GM21447 (cell line): ENCODE results near the gene SP4.

Experiments
- ATAC-seq: cut with Tn5 transposase; IDR thresholded peaks from one replicate; pipeline ENCODE4 v1.9.1; 2021; ENCODE audit not compliant: unreplicated experiment

The SP4 gene

GRCh38 chr7:21443149-21443841 is 15.4 kb downstream of the SP4 start:
- no peak for ATAC-seq

GRCh38 chr7:21448974-21449373 is 21.1 kb downstream of the SP4 start:
- no peak for ATAC-seq

DNA sequence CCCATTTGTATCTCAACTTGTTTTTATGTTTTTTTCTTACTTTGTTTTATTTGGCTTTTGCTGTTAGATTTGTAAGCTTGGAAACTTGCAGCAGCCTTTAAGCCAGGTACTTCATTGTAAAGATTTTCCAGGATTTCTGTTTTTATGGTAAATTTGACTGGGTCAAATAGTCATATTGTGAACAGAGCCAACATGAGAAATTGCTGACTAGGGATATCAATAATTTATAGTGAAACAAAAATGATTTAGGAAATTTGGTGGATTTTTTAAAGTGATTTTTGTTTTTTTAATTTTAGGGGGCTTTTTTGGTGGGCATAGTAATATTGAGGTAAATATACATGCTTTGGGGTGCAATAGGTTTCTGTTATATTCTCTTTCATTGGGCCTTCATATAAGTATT is 22.2 kb downstream of the SP4 start:
- no peak for ATAC-seq

DNA sequence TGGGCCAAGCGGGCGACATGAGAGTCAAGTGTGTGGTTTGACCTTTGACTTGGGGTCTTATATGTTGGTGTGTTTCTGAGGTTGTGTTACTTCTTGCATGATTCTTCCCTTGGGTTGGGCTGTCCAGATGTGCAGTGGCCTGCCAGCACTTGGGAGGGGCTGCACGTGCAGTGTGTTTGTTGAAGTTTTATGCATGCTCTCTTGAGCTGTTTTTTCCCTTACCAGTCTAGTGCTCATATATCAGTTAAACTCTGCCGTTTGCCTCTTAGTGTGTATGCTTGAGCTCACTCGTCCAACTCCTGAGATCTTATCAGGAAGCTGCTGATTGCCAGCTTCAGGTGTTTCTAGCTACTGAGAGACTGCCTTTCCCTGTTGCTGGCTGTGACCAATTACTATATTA is 23.1 kb downstream of the SP4 start:
- no peak for ATAC-seq

GRCh38 chr7:21454182-21454581 is 26.3 kb downstream of the SP4 start:
- ATAC-seq: no peak

- no peak for ATAC-seq
These were observed 27.0 kb downstream of the SP4 start for GRCh38 chr7:21454906-21455305.

DNA sequence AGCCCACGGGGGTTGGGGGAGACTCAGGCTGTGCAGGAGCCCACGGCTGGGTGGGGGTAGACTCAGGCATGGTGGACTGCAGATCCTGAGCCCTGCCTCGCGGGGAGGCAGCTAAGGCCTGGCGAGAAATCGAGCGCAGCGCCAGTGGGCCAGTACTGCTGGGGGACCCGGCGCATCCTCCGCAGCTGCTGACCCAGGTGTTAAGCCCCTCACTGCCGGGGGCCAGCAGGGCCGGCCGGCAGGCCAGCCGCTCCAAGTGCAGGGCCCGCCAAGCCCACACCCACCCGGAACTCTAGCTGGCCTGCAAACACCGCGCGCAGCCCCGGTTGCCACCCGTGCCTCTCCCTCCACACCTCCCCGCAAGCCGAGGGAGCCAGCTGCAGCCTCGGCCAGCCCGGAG is 33.4 kb downstream of the SP4 start:
- ATAC-seq: no peak

DNA sequence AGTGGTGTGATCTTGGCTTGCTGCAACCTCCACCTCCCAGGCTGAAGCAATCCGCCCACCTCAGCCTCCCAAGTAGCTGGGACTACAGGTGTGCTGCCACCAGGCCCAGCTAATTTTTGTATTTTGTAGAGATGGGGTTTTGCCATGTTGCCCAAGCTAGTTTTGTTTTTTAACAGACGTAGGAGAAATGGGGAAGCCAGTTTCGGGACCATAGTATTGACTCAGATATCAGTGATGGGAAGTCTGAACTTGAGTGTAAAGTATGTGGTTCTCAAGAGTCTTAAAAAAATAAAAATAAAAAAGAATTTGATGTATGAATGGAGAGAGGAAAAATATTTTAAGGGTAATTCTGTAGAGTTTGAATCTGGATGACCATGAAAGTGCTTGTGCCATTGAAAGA is 34.2 kb downstream of the SP4 start:
- no peak for ATAC-seq

GRCh38 chr7:21463524-21463923 is 35.6 kb downstream of the SP4 start:
- ATAC-seq: no peak

DNA sequence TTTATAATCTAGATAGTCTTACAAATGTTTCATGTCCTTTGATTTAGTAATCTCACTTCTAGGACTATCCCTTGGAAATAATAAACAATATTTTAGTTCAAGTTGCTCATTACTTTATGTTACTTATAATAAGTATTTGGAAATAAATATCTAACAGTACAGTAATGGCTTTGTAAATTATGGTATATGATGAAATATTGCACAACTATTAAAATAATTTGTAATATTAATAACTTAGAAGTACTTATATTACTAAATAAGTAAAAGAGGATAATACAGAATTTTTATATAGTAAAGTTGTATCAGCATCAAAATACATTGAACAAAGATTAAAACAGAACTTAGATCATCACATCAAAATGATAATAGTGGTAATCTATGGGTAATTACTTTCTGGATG is 41.1 kb downstream of the SP4 start:
- no peak for ATAC-seq

DNA sequence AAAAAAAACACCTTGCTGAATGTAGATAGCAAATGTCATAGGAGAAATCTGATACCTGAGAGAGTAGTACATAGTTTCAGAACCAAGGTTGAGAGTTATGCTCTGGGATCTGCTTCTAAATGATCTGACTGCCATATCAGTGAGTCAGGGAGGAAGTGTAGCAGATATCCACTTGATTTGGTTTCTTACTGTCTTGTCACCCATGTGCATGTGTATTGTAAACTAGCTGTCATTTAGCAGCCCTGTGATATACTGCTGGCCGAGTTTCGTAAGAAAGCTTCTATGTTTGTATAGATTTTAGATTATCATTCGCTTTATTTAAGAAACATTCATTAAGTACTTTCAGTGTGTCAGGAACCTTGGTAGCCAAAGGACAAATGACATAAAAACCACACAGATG is 42.0 kb downstream of the SP4 start:
- no peak for ATAC-seq

- ATAC-seq: no peak
These were observed 44.1 kb downstream of the SP4 start for GRCh38 chr7:21472029-21472428.

GRCh38 chr7:21476429-21476828 is 48.5 kb downstream of the SP4 start:
- no peak for ATAC-seq

DNA sequence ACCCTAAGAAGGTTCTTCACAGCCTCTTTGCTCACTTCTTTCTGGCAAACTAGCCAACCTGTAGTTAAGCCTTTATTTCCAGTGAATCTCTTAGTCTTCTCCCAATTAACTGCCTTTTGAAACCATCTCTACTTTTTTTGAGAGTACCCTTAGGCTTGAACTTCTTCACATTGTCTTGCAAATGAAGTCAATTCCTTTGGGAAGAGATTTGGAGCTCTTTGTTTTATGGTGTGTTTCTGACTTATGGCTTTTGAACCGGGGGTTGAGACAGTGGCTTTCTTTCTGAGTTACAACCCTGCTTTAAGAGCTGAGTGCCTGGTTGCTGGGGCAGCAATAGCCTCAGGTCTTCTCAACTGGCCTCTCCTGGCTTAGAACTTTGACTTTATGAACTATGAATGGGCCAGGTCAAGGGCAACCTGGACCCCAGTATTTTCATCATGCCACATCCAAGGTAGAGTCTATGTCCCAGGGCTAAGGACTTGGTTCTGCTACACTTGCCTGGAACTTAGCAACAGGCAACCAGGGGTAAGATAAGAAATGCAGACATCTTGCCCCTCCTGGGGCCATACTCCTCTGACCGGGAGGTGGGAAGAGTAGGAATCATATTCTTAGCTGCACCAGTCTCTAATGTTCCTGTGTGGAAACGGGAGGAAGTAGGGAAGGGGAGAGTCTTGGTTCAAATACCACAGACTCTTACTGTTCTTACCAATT is 53.0 kb downstream of the SP4 start:
- no peak for ATAC-seq

DNA sequence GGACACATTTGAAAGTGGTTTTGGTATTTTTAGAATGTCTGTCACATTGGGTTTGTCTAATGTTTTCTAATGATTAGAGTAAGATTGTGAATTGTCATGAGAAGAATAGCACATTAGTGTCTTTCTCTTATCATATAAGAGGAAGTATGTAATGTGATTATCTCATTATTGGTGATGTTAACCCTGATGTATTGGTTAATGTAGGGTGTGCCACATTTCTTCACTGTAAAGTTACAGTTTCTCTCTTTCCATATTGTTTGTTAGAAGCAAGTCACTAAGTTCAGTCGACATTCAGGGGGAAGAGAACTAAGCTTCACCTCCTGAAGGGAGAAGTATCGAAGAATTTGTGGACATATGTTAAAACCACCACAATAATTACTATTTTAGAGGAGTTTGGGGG is 58.6 kb downstream of the SP4 start:
- ATAC-seq: no peak

DNA sequence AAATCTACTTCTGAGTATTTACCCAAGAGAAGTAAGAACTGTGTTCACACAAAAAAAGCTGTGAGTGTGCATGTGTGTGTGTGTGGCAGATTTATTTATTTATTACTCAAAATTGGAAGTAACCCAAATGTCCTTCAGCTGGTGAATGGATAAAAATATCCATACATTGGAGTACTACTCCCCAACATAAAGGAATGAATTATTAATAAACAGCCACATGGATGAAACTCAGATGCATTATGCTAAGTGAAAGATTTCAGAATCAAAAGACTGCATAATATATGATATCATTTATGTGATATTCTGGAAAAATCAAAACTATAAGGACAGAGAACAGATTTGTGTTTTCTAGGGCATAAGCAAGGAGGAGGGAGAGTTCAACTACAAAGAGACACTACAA is 67.8 kb downstream of the SP4 start:
- no peak for ATAC-seq

DNA sequence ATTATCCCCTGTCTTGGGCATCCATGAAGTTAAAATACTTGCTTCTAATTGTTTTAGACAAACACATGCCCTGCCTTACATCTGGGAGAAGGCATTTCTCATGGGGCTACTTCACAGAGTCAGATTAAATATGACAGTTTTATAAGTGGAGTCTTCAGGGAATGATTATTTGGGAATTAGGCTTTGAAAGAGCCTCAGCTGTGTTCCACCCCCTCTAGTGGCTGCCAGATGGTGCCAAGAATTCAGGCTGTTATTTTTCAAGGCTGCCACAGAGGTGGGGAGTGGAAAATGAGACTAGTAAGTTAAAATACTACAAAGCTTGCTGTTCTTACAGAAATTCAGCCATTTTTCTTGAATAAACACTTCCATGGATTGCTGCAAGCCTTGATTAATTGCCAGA is 69.2 kb downstream of the SP4 start:
- no peak for ATAC-seq

- ATAC-seq: no peak
These were observed 72.4 kb downstream of the SP4 start for GRCh38 chr7:21500117-21500832.

GRCh38 chr7:21504021-21504420 is 76.1 kb downstream of the SP4 start:
- ATAC-seq: no peak

GRCh38 chr7:21507627-21508343 is 79.9 kb downstream of the SP4 start:
- no peak for ATAC-seq

DNA sequence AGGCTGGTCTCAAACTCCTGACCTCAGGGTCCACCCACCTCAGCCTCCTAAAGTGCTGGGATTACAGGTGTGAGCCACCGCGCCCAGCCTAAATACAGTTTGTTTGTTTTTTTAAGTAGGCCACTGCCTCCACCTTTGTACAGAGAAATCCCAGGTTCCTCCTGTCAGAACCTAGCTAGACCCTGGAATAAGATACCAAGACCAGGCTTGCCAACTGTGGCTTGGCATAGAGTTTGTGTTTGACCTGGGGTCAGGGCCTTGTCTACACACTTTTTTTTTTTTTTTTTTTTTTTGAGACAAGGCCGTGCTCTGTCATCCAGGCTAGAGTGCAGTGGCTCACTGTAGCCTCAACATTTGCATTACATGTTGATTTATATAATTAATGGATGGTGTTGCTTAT is 80.7 kb downstream of the SP4 start:
- no peak for ATAC-seq

DNA sequence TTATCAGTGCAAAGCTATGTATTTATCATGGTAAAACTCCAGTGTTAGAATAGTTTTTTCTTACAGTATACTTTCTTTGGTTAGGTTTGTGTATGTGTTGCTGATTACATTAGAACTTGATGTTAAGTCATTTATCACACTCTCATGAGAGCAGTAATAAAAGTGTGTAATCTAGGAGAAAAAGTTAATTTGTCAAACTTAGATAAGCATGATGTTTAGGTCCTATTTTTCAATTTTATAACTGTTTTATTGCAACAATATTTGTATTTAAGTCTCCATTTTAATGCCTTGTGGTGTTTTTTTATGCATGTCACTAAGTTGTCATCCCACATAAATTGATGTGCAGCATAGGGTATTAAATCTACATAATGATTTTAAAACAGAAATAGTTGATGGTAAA is 86.2 kb downstream of the SP4 start:
- ATAC-seq: no peak
